K562 (cell line): ENCODE data around the gene ZNF773. TPM values are rescaled to one million over a fixed set of nuclear protein-coding genes. Genes with fewer than 3 reads are reported as not detected.
A peak's percentile ranks its signal among the peaks of the same experiment; 100 is the strongest.

ENCODE experiments used
- ATAC-seq: fragments of 200-7000 bp; cut with Tn5 transposase; 3 replicates; pipeline ENCODE4 v1.9.1; 2020; ENCODE audit warnings: moderate library complexity
- BruUV-seq: library from RNA; stranded (reverse); fragments of 400-500 nt; replicated peaks from 2 replicates; lab custom pipeline; 2021; lab: Mats Ljungman, UMichigan
- CTCF ChIA-PET: fragments of 300-600 bp; formaldehyde crosslinking; extraction: SDS; loops from one replicate; lab custom pipeline; 2021; ENCODE audit warnings: low intra/inter-chr PET ratio; lab: Yijun Ruan, JAX
- POLR2A ChIA-PET: fragments of 300-600, 350-650 bp; sonication (Branson Sonifier 250); formaldehyde crosslinking; extraction: SDS; loops from one replicate; lab custom pipeline; 2021; ENCODE audit warnings: antibody characterized with exemption, inconsistent platforms; lab: Yijun Ruan, JAX
- DNase-seq, 4 experiments: peaks; one replicate each; pipeline versions ENCODE4 v3.0.0 to v3.0.0-alpha.2; 2011 to 2018; ENCODE audit warnings: low spot score in 3 of 4, mixed read lengths in 3 of 4; ENCODE audit errors: extremely low read depth in 1 of 4
- FAIRE-seq: peaks from 2 replicates; lab custom pipeline; 2011; peaks lifted over from hg19 to GRCh38; lab: Jason Lieb, UNC
- H2AFZ ChIP-seq: 2 replicates; pipeline ENCODE4 v1.6.0; 2011; ENCODE audit warnings: low read depth, low read length, control low read depth, inconsistent platforms
- H3K27ac ChIP-seq: fragments of 200-600 bp; 3 replicates; pipeline ENCODE4 v1.8.0; 2011; ENCODE audit warnings: low read depth, mild to moderate bottlenecking, control low read depth, inconsistent platforms, low read length, moderate library complexity, mixed read lengths; ENCODE audit errors: extremely low read depth
- H3K27me3 ChIP-seq, 2 experiments: fragments of 300-600 bp in 1 of 2; 2 replicates in 1 of 2; 3 replicates in 1 of 2; pipeline versions ENCODE4 v1.6.0 to v1.8.0; 2011; ENCODE audit warnings: inconsistent platforms in 2 of 2, low read length in 2 of 2, mild to moderate bottlenecking in 1 of 2, mixed read lengths in 1 of 2, moderate library complexity in 1 of 2; ENCODE audit not compliant: control insufficient read depth in 2 of 2, insufficient read depth in 2 of 2
- H3K36me3 ChIP-seq: fragments of 300-600 bp; 3 replicates; pipeline ENCODE4 v1.8.0; 2011; ENCODE audit warnings: mild to moderate bottlenecking, low read length, inconsistent platforms; ENCODE audit not compliant: control insufficient read depth, insufficient read depth
- H3K4me1 ChIP-seq, 2 experiments: fragments of 200-600 bp in 1 of 2; replicated peaks in 1 of 2; 2 replicates in 1 of 2; 3 replicates in 1 of 2; pipeline versions ENCODE4 v1.5.1 to v1.8.0; 2011; ENCODE audit warnings: inconsistent platforms in 2 of 2, low read length in 2 of 2, mild to moderate bottlenecking in 1 of 2, mixed read lengths in 1 of 2, moderate library complexity in 1 of 2; ENCODE audit not compliant: control insufficient read depth in 2 of 2, insufficient read depth in 2 of 2
- H3K4me2 ChIP-seq: 2 replicates; pipeline ENCODE4 v1.6.1; 2011; ENCODE audit warnings: low read length, control low read depth, inconsistent platforms, mixed read lengths; ENCODE audit not compliant: insufficient read depth
- H3K4me3 ChIP-seq: fragments of 200-600 bp; sonication (generic), shearing (Covaris generic); 2 replicates; pipeline ENCODE4 v1.5.1; 2016; ENCODE audit warnings: control low read depth, inconsistent platforms
- H3K79me2 ChIP-seq: fragments of 200-600 bp; 3 replicates; pipeline ENCODE4 v1.8.0; 2011; ENCODE audit warnings: low read length, inconsistent platforms; ENCODE audit not compliant: control insufficient read depth, insufficient read depth
- H3K9ac ChIP-seq, 2 experiments: 2 replicates each; pipeline versions ENCODE4 v1.6.0 to v1.6.1; 2011; ENCODE audit warnings: low read depth in 2 of 2, low read length in 2 of 2, control low read depth in 1 of 2, inconsistent platforms in 1 of 2, mild to moderate bottlenecking in 1 of 2, mixed read lengths in 1 of 2; ENCODE audit not compliant: insufficient read depth in 1 of 2
- H3K9me1 ChIP-seq: one replicate; pipeline ENCODE4 v1.6.0; 2011; ENCODE audit warnings: inconsistent platforms, mild to moderate bottlenecking, low read length, moderate library complexity; ENCODE audit not compliant: control insufficient read depth, insufficient read depth
- H3K9me3 ChIP-seq: replicated peaks from 2 replicates; pipeline ENCODE4 v1.5.1; 2011; ENCODE audit warnings: low read depth, low read length, inconsistent platforms; ENCODE audit not compliant: control insufficient read depth, insufficient read depth
- H4K20me1 ChIP-seq: replicated peaks from 2 replicates; pipeline ENCODE4 v1.6.1; 2011; ENCODE audit warnings: low read length, inconsistent platforms, mixed read lengths; ENCODE audit not compliant: control insufficient read depth, insufficient read depth
- ETV6 ChIP-seq, 3 experiments: fragments of 150-350 bp in 1 of 3; sonication (generic) in 1 of 3; formaldehyde crosslinking in 1 of 3; IDR thresholded peaks; 2 replicates each; pipeline versions ENCODE4 v1.6.1 to v1.8.0; 2014 to 2022; ENCODE audit warnings: borderline replicate concordance in 2 of 3, low read depth in 2 of 3, antibody characterized with exemption in 1 of 3, low read length in 1 of 3, mild to moderate bottlenecking in 1 of 3, missing genetic modification reagents in 1 of 3
- ZMIZ1 ChIP-seq, 2 experiments: fragments of 150-350 bp in 1 of 2; IDR thresholded peaks; 2 replicates each; pipeline ENCODE4 v1.6.1; 2012 to 2016; ENCODE audit warnings: low read depth in 2 of 2, low read length in 2 of 2, mild to moderate bottlenecking in 1 of 2, moderate library complexity in 1 of 2
- ZNF347 ChIP-seq: fragments of 450-650 bp; formaldehyde crosslinking; IDR thresholded peaks from 2 replicates; pipeline ENCODE4 v1.4.0; 2020; ENCODE audit warnings: low read depth, mild to moderate bottlenecking, moderate library complexity
- ZNF75A ChIP-seq: fragments of 450-650 bp; formaldehyde crosslinking; IDR thresholded peaks from 2 replicates; pipeline ENCODE4 v1.4.0; 2020; ENCODE audit warnings: mild to moderate bottlenecking
- ZNF780A ChIP-seq: fragments of 250-450 bp; sonication (Bioruptor Pico); IDR thresholded peaks from 2 replicates; pipeline ENCODE4 v1.5.0; 2021; ENCODE audit warnings: mild to moderate bottlenecking
- WGBS: fragments of 100-300 bp; shearing (Covaris generic); methylation state at CpG from one replicate; pipeline ENCODE4 v1.1.6; 2016; ENCODE audit warnings: low coverage, mixed read lengths; ENCODE audit not compliant: insufficient coverage; ENCODE audit errors: missing lambda C conversion rate; 5-methylcytosine and 5-hydroxymethylcytosine counted together
- in situ Hi-C: fragments of 300-500 bp; cut with MboI; formaldehyde crosslinking; loops from 4 replicates; pipeline ENCODE4 v1.15.0; 2018; ENCODE audit warnings: inconsistent platforms, mixed read lengths
- intact Hi-C: fragments of 100-400 bp; cut with micrococcal nuclease; formaldehyde crosslinking; loops from 2 replicates; pipeline ENCODE4 v1.14.2; 2022
- polyA plus RNA-seq, 8 experiments: library from polyadenylated mRNA; depleted of rRNA in 4 of 8; stranded (reverse) in 5 of 8; unstranded in 3 of 8; fragments of >200 nt; fragmentation: Nextera tagmentation in 2 of 8; fragmentation: Illumina TruSeq in 1 of 8; extraction: Ambion mirVana in 2 of 8; extraction: Trizol in 1 of 8; gene quantifications; 2 replicates each; pipeline versions ENCODE4 v1.2.1 to v1.2.3, GENCODE V29; 2011 to 2014; ENCODE audit warnings: inconsistent platforms in 1 of 8, missing spikeins in 1 of 8
- total RNA-seq, 7 experiments: library from RNA; depleted of rRNA in 6 of 7; stranded (reverse); fragments of >200 nt in 6 of 7; fragmentation: Illumina TruSeq in 2 of 7; extraction: Trizol in 2 of 7; gene quantifications; 2 replicates each; pipeline versions ENCODE4 v1.2.1 to v1.2.3, GENCODE V29; 2011 to 2021; ENCODE audit warnings: low replicate concordance in 1 of 7

ZNF773 gene
- total and polyA plus RNA-seq, 9 of the 15 experiments (the other 6 are each of a cell fraction or from before 2014, with no cell fraction given) = 0.04 to 2.0 (median 0.45) TPM; not detected in 3

GRCh38 chr19:57537953-57538547, 38.3 kb downstream of the ZNF773 start:
- WGBS = 6% methylated on average over 7 of the region's 7 CpGs
- POLR2A ChIA-PET = no interaction called here
- TF ChIP-seq ZMIZ1 (IDR thresholded peaks at IDR 0.05; ENCODE audit: low read depth in 2 of 2, low read length in 2 of 2) (no peak), ETV6 (IDR thresholded peaks at IDR 0.05; ENCODE audit: borderline replicate concordance in 1 of 2, low read depth in 2 of 2, low read length in 1 of 2) (no peak), ETV6 (CRISPR knock-in tag; IDR thresholded peaks at IDR 0.05; ENCODE audit: borderline replicate concordance) (no peak), ZNF75A (CRISPR knock-in tag) (peak; percentile 83), ZNF780A (CRISPR knock-in tag) (no peak), ZNF347 (CRISPR knock-in tag) (no peak)
- TF ChIP-seq, all 486 proteins: peak for 1
- Histone ChIP-seq H4K20me1 (no peaks in the 10 kb centered on the region), H3K27ac (no peak overlapping the region), H2AFZ (no peak overlapping the region), H3K4me2 (no peak overlapping the region), H3K9ac (no peak overlapping the region), H3K4me1 (no peaks in the 10 kb centered on the region), H3K9me3 (no peaks in the 10 kb centered on the region; the same call in 1 of the 2 replicates), H3K27me3 (no peaks in the 10 kb centered on the region), H3K79me2 (no peaks in the 10 kb centered on the region), H3K36me3 (peaks cover 5% of the 10 kb centered on the region; the same call in 1 of the 3 replicates), H3K9me1 (no peaks in the 10 kb centered on the region), H3K4me3 (no peak overlapping the region)
- no peak for ATAC-seq
- intact Hi-C loops (no loop called here), in situ Hi-C loops (no loop called here)
- FAIRE-seq = no peak
- BruUV-seq = no TSS peak
- DNase-seq = no peak
- CTCF ChIA-PET = no interaction called here
